Heart left ventricle (tissue), 16 donors: ENCODE results near the gene ACAP2. TPM values are rescaled to one million over a fixed set of nuclear protein-coding genes. Genes with fewer than 3 reads are reported as not detected.

Source experiments
- ATAC-seq, 4 donors: fragments of 200-7000 bp; cut with Tn5 transposase; one replicate each; pipeline ENCODE4 v1.9.1; 2020 to 2022; ENCODE audit warnings: moderate library complexity in 4 of 4, mild to moderate bottlenecking in 3 of 4, moderate number of reproducible peaks in 1 of 4
- DNase-seq, 5 donors: peaks; one replicate each; pipeline ENCODE4 v3.0.0-alpha.2; 2020
- H3K27ac ChIP-seq, 12 donors: fragments of 200-600 bp; sonication (generic) in 4 of 12; one replicate each; pipeline versions ENCODE4 v1.5.0 to v1.8.0; 2016 to 2022; ENCODE audit warnings: mild to moderate bottlenecking in 2 of 12
- H3K27me3 ChIP-seq, 9 donors: fragments of 200-600 bp; sonication (generic) in 2 of 9; one replicate each; pipeline versions ENCODE4 v1.5.1 to v1.8.0; 2016 to 2022; ENCODE audit warnings: mild to moderate bottlenecking in 3 of 9
- H3K36me3 ChIP-seq, 9 donors: fragments of 200-600 bp; sonication (generic) in 2 of 9; one replicate each; pipeline versions ENCODE4 v1.5.0 to v1.8.0; 2018 to 2022; ENCODE audit warnings: mild to moderate bottlenecking in 2 of 9
- H3K4me1 ChIP-seq, 12 donors: fragments of 200-600 bp; sonication (generic) in 4 of 12; one replicate each; pipeline versions ENCODE4 v1.5.0 to v1.8.0; 2016 to 2022; ENCODE audit warnings: mild to moderate bottlenecking in 3 of 12
- H3K4me3 ChIP-seq, 12 donors: fragments of 200-600 bp; sonication (generic) in 4 of 12; one replicate each; pipeline versions ENCODE4 v1.5.0 to v1.8.0; 2017 to 2022; ENCODE audit warnings: mild to moderate bottlenecking in 9 of 12, moderate library complexity in 4 of 12
- H3K9me3 ChIP-seq, 12 donors: fragments of 200-600 bp; sonication (generic) in 4 of 12; one replicate each; pipeline versions ENCODE4 v1.5.0 to v1.8.0; 2016 to 2022; ENCODE audit warnings: mild to moderate bottlenecking in 1 of 12
- CTCF ChIP-seq, 12 donors: fragments of 200-600 bp; sonication (generic) in 4 of 12; IDR thresholded peaks; one replicate each; pipeline versions ENCODE4 v1.5.0 to v1.8.0; 2018 to 2022; ENCODE audit warnings: antibody characterized with exemption in 12 of 12, mild to moderate bottlenecking in 5 of 12
- POLR2A ChIP-seq, 2 donors: fragments of 450-650 bp; IDR thresholded peaks; one replicate each; pipeline ENCODE4 v1.6.1; 2017; ENCODE audit warnings: antibody characterized with exemption in 2 of 2, mild to moderate bottlenecking in 2 of 2, moderate library complexity in 2 of 2
- WGBS, 4 donors: extraction: QIAGEN DNeasy Blood & Tissue Kit in 2 of 4; methylation state at CpG; one replicate each; pipeline versions ENCODE4 v1.1.5 to v1.1.7; 2013 to 2018; 5-methylcytosine and 5-hydroxymethylcytosine counted together
- intact Hi-C, 10 donors: fragments of 100-400 bp; cut with DNase I; formaldehyde crosslinking; loops; one replicate each; pipeline versions ENCODE4 v1.11.1 to v1.14.2; 2022
- polyA plus RNA-seq, 2 donors: library from polyadenylated mRNA; stranded (reverse); fragments of 200-250 nt; gene quantifications; one replicate each; pipeline ENCODE4 v1.2.3, GENCODE V29; 2013
- total RNA-seq, 9 donors: library from RNA; depleted of rRNA in 2 of 9; stranded (reverse); fragments of >200 nt in 2 of 9; fragmentation: NEBNext Ultra II Directional in 3 of 9; extraction: Animal tissue kit (Norgen Biotek cat#: 25700) in 3 of 9; gene quantifications; one replicate each; pipeline versions ENCODE4 v1.1.0 to v1.2.4, GENCODE V29; 2016 to 2023
- donor health status: ischemic (EF 13 %, LVEDD 7.1; RV severe dilation, severe dysfunction).
- donor health status: healthy with polysubstance abuse.
- donor health status: DM: no; HTN: yes; CAD: no.
- donor health status: DM: no; HTN: no; CAD: no.
- donor health status: ischemic (EF 25% LVEDD 6.9; RV normal size, moderate dysfunction).
- donor health status: ischemic (EF 25% LVEDD 5.7; RV mildly dilated, moderate dysfunction).
- donor health status: healthy.
- donor health status: DM: yes; HTN: yes; CAD: no.
- donor health status: ischemic (EF 35%, LVEDD 5.7; RV mildly dilated, moderate dysfunction).
- donor health status: nonischemic (EF 11% LVEDD 7.7; RV severe dilation, severe dysfunction).
- donor health status: DM: yes; HTN: yes; CAD: no.
- donor health status: PGD.
- donor health status: ischemic (EF 29% LVEDD 5.4; RV normal size, mild dysfunction).
- donor health status: nonischemic (EF 23%, LVEDD 6.1; RV moderate dilation, normal function).

ACAP2 gene
- total and polyA plus RNA-seq, 11 donors: 4.4 to 39.2 (median 15.4) TPM

DNA sequence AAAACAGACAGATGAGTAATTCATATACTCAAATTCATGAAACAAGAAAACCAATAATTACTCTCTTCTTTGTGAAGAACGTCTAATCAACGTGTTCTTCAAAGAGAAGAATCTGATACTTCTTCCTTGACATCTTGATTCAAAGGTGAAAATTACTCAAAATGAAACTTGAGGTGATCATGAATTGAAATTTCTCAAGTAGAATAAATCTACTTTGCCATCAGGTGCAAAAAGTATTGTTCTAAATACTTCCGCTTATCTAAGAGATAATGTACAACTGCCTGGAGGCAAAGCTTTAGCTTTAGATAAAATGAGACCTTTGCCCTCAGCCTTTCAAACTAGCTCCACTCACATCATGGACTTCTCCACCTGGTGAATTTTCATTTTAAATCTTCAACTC, 158.0 kb downstream of the ACAP2 start:
- ATAC-seq (no peak), DNase-seq (no peak)
- Histone ChIP-seq H3K36me3 (peaks cover 0 to 80% (median 73%) of the 10 kb centered on the region in 9 donors), H3K27me3 (no peaks in the 10 kb centered on the region), H3K27ac (no peak overlapping the region), H3K4me3 (no peak overlapping the region), H3K9me3 (no peaks in the 10 kb centered on the region), H3K4me1 (no peaks in the 10 kb centered on the region)
- TF ChIP-seq CTCF (IDR thresholded peaks at IDR 0.05): no peak
- TF ChIP-seq POLR2A (IDR thresholded peaks at IDR 0.05): no peak
- intact Hi-C loops: no loop called here
- WGBS, 4 donors: 87 to 91% (median 89%) methylated on average over 3 of the region's 3 CpGs

GRCh38 chr3:195282961-195283360, 159.9 kb downstream of the ACAP2 start:
- H3K4me3 ChIP-seq: no peak overlapping the region
- no peak overlapping the region for H3K27ac ChIP-seq
- no peaks in the 10 kb centered on the region for H3K4me1 ChIP-seq
- intact Hi-C loops: no loop called here
- no peaks in the 10 kb centered on the region for H3K9me3 ChIP-seq
- 81 to 88% (median 85%) methylated on average over 8 of the region's 8 CpGs for WGBS, 4 donors
- TF ChIP-seq CTCF (IDR thresholded peaks at IDR 0.05) (no peak), POLR2A (IDR thresholded peaks at IDR 0.05) (no peak)
- ATAC-seq: no peak
- no peak for DNase-seq
- H3K27me3 ChIP-seq: no peaks in the 10 kb centered on the region
- H3K36me3 ChIP-seq: peaks cover 0 to 78% (median 67%) of the 10 kb centered on the region in 9 donors

GRCh38 chr3:195274259-195274966, 168.4 kb downstream of the ACAP2 start:
- intact Hi-C loops: loop anchor here in 5 of 10 donors (5.0 to 10.0 kb wide), 3 partner anchors 168 to 248 kb away; partner anchors contain the start of gene ACAP2 (in 4 of the 5)
- Histone ChIP-seq H3K36me3 (peaks cover 0 to 34% (median 24%) of the 10 kb centered on the region in 9 donors), H3K4me3 (no peak overlapping the region), H3K27ac (no peak overlapping the region), H3K27me3 (no peaks in the 10 kb centered on the region), H3K4me1 (peaks cover 0 to 19% (median 13%) of the 10 kb centered on the region in 12 donors), H3K9me3 (no peaks in the 10 kb centered on the region)
- 23 to 37% (median 27%) methylated on average over 1 of the region's 1 CpG for WGBS, 4 donors
- TF ChIP-seq CTCF (IDR thresholded peaks at IDR 0.05): no peak
- no peak for TF ChIP-seq POLR2A (IDR thresholded peaks at IDR 0.05)
- DNase-seq (no peak), ATAC-seq (no peak)

- H3K36me3 ChIP-seq: peaks cover 0 to 19% (median 1%) of the 10 kb centered on the region in 9 donors
- intact Hi-C loops: loop anchor here (1.0 to 10.0 kb wide), 5 partner anchors 171 to 251 kb away; partner anchors contain the start of gene ACAP2 (in 4 of the 10)
- DNase-seq: peak; percentile 88 to 95 (median 90)
- H3K4me3 ChIP-seq: peak overlapping the region; percentile 61 to 98 (median 86)
- peak overlapping the region; percentile 51 to 96 (median 90) for H3K27ac ChIP-seq
- H3K9me3 ChIP-seq: no peaks in the 10 kb centered on the region
- H3K27me3 ChIP-seq: no peaks in the 10 kb centered on the region
- peaks cover 0 to 28% (median 16%) of the 10 kb centered on the region in 12 donors for H3K4me1 ChIP-seq
- TF ChIP-seq POLR2A (IDR thresholded peaks at IDR 0.05) (no peak), CTCF (IDR thresholded peaks at IDR 0.05) (peak; percentile 93 to 99 (median 96))
- ATAC-seq: peak; percentile 85 to 93 (median 87)
- WGBS, 4 donors: 1 to 2% (median 1%) methylated on average over 13 to 30 of the region's 30 CpGs
Observed at GRCh38 chr3:195271410-195272243, 171.2 kb downstream of the ACAP2 start.
